B cell (primary cell): ENCODE measurements around the gene APLP1.

Source experiments
- CTCF ChIP-seq: fragments of 200-600 bp; IDR thresholded peaks from one replicate; pipeline ENCODE4 v1.8.0; 2022; ENCODE audit warnings: antibody characterized with exemption, mild to moderate bottlenecking
- EZH2 ChIP-seq: IDR thresholded peaks from 2 replicates; pipeline ENCODE4 v1.6.1; 2012; ENCODE audit warnings: borderline replicate concordance, low read depth, mild to moderate bottlenecking, moderate library complexity, low read length; ENCODE audit not compliant: insufficient read depth, poor library complexity, severe bottlenecking

GRCh38 chr19:35860436-35860817 lies 7.9 kb upstream of the APLP1 start:
- no peak for TF ChIP-seq CTCF
- TF ChIP-seq EZH2: no peak
